Muscle layer of duodenum (tissue), 2 donors: ENCODE results near the gene ACADSB.

Source experiments
- H3K27ac ChIP-seq: one replicate; pipeline ENCODE4 v1.7.0; 2013; ENCODE audit warnings: mild to moderate bottlenecking, low read length
- H3K27me3 ChIP-seq: one replicate; pipeline ENCODE4 v1.7.0; 2013; ENCODE audit warnings: low read depth, mild to moderate bottlenecking, control low read depth, low read length
- H3K36me3 ChIP-seq, 2 donors: one replicate each; pipeline ENCODE4 v1.7.0; 2013; ENCODE audit warnings: low read length in 2 of 2, control low read depth in 1 of 2, mild to moderate bottlenecking in 1 of 2; ENCODE audit not compliant: insufficient read depth in 2 of 2, control insufficient read depth in 1 of 2
- H3K4me1 ChIP-seq, 2 donors: one replicate each; pipeline ENCODE4 v1.7.0; 2013; ENCODE audit warnings: low read length in 2 of 2, mild to moderate bottlenecking in 2 of 2, control low read depth in 1 of 2, moderate library complexity in 1 of 2; ENCODE audit not compliant: insufficient read depth in 2 of 2, control insufficient read depth in 1 of 2
- H3K4me3 ChIP-seq, 2 donors: one replicate each; pipeline ENCODE4 v1.7.0; 2013; ENCODE audit warnings: low read length in 2 of 2, low read depth in 1 of 2, mild to moderate bottlenecking in 1 of 2
- H3K9me3 ChIP-seq, 2 donors: one replicate each; pipeline ENCODE4 v1.7.0; 2013; ENCODE audit warnings: low read length in 2 of 2, control low read depth in 1 of 2, mild to moderate bottlenecking in 1 of 2; ENCODE audit not compliant: control insufficient read depth in 1 of 2
- donor health status: healthy.

The ACADSB gene

DNA sequence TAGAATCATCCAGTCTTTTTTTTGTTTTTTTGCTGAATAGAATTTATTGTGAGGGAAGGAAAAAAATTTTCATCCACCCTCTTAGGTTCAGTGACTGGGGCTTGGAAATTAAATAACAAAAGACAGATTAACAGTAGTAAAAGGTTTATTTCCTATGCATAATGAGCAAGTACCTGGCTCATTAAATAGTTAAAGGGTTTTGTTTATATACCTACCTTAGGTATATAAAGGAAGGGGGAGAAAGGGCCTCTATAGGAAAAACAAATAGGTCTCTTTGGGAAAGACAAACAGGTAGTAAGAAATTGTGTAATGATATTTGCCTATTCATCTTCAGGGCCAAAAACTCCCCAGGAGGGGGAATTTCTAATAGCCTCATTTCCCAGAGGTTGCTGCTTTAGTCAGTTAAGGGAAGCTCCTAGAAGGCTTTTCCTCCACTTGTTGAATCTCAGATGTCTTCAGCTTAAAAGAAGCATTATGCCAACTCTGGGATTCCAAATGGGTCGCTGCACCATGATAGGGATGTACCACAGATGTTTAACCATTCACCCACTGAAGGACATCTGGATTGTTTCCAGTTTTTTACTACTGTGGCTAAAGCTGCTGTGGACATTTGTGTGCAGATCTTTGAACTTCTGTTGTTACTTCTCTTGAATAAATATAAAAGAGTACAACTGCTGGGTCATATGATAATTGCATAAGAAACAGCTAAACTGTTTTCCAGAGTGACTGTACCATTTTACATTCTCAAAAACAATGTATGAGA, 11.3 kb downstream of the ACADSB start:
- H3K4me1 ChIP-seq: no peaks in the 10 kb centered on the region
- no peak overlapping the region for H3K27ac ChIP-seq
- H3K36me3 ChIP-seq: no peaks in the 10 kb centered on the region
- no peaks in the 10 kb centered on the region for H3K27me3 ChIP-seq
- H3K9me3 ChIP-seq: no peaks in the 10 kb centered on the region
- H3K4me3 ChIP-seq: no peak overlapping the region

DNA sequence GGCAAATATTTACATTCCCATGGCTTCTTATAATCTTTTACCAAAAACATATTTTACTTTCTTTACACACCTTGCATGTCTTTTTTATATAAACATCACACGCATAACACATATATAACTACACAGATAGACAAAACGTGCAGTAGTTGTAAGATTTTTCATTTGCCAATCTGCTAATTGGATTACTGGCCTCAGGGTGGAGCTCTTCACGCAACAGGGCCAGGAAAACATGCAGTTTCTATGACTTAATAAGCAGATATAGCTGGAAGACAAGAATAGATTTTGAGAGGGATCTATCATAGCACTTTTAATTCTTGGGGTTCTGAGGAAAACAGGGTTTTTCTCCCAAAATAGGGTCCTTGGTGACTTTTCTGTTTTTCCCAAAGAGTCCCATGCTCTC, 12.7 kb downstream of the ACADSB start:
- no peaks in the 10 kb centered on the region for H3K27me3 ChIP-seq
- no peak overlapping the region for H3K4me3 ChIP-seq
- H3K27ac ChIP-seq: no peak overlapping the region
- H3K4me1 ChIP-seq: no peaks in the 10 kb centered on the region
- no peaks in the 10 kb centered on the region for H3K9me3 ChIP-seq
- H3K36me3 ChIP-seq: no peaks in the 10 kb centered on the region

DNA sequence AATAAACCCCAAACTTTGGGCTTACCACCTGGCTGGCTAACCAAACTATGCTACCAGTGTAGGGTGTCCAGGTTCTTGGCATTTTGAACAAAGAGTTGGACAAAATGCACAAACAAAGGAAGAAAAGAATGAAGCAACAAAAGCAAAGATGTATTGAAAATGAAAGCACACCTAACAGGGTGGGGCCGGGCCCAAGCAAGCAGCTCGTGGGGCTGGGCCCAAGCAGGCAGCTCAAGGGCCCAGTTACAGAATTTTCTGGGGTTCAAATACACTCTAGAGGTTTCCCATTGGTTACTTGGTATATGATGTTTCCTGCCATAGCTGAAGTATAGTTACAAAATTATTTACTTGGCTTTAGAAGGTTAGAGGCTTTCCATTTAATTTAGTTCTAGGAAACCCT, 15.7 kb downstream of the ACADSB start:
- H3K27ac ChIP-seq: no peak overlapping the region
- H3K4me1 ChIP-seq: no peaks in the 10 kb centered on the region
- H3K27me3 ChIP-seq: no peaks in the 10 kb centered on the region
- H3K9me3 ChIP-seq: no peaks in the 10 kb centered on the region
- no peaks in the 10 kb centered on the region for H3K36me3 ChIP-seq
- no peak overlapping the region for H3K4me3 ChIP-seq

DNA sequence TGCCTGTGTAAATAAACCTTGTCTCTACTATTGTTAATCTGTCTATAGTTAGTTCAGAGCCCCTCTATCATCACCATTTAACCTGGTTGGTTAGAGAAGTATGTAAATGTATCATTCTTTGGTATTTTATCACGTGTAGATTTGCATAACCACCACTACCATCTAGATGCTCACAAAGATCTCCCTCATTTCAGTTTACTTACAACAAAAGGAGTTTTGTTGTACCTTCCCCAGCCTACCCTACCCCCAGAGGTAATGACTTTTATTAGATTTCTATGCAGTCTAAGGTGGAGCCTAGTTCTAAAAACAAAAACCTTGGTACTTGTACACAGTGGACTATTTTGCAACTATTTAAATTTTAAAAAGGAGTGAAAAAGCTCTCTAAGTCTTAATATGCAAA, 17.5 kb downstream of the ACADSB start:
- no peaks in the 10 kb centered on the region for H3K36me3 ChIP-seq
- H3K27ac ChIP-seq: no peak overlapping the region
- H3K9me3 ChIP-seq: no peaks in the 10 kb centered on the region
- no peaks in the 10 kb centered on the region for H3K27me3 ChIP-seq
- H3K4me1 ChIP-seq: no peaks in the 10 kb centered on the region
- H3K4me3 ChIP-seq: no peak overlapping the region

DNA sequence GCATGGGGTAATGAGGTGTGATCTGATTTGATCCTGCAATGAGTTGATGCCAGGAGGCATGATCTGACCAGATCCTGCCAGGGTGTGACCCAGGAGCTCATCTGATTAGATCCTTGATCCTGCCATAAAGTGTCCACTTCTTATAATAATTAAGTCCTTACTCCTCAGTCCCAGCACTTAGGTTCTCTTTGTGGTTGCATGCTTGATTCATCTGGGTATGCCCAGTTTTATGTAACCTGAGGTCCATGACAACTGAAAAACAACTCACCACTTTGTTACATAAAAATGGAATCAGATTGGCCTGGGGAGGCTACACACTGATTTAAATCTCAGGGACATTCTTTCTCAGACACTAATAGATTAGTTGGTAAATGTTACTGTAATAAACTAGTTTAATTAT, 19.1 kb downstream of the ACADSB start:
- no peak overlapping the region for H3K4me3 ChIP-seq
- no peaks in the 10 kb centered on the region for H3K36me3 ChIP-seq
- no peak overlapping the region for H3K27ac ChIP-seq
- no peaks in the 10 kb centered on the region for H3K9me3 ChIP-seq
- H3K27me3 ChIP-seq: no peaks in the 10 kb centered on the region
- H3K4me1 ChIP-seq: no peaks in the 10 kb centered on the region

DNA sequence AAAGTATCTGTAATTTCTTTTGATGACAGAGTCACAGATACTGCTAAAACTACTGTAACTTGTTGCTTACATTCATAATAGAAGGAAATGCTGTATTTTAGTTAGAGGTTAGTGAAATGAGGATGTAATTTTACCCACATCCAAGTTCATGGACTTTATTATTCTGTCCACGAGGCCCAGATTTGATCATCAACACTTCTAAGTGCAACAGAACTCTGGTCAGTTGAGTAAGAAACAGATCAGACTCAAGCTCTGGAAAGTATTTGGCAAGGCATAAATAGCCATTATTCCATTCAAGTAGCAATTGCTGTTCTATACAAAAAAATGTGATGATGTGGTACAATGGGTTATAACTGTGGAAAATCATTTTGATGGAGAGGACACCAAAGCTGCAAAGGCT, 22.3 kb downstream of the ACADSB start:
- no peak overlapping the region for H3K27ac ChIP-seq

DNA sequence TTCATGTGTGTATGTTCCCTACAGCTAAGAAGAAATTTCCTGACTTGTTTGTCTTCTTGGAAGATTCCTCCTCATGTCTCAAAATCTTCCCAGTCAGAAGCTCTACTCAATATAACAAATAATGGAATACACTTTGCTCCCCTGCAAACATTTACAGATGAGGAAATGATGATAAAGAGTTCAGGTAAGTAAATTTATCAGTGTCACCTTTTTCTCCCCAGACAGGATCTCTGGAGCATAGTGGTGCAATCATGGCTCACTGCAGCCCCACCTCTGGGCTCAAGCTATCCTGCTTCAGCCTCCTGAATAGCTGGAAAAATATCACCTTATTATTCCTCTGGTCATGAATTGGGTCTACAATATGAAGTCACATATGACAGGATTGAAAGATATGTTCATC, 25.5 kb downstream of the ACADSB start:
- H3K27me3 ChIP-seq: no peaks in the 10 kb centered on the region
- no peaks in the 10 kb centered on the region for H3K9me3 ChIP-seq
- H3K27ac ChIP-seq: no peak overlapping the region
- no peaks in the 10 kb centered on the region for H3K4me1 ChIP-seq
- H3K36me3 ChIP-seq: peaks cover 11 to 21% of the 10 kb centered on the region in 2 donors
- no peak overlapping the region for H3K4me3 ChIP-seq

More for the DNA sequence above, 22.3 kb downstream of the ACADSB start:
- H3K36me3 ChIP-seq: peaks cover 0 to 8% of the 10 kb centered on the region in 2 donors
- no peaks in the 10 kb centered on the region for H3K27me3 ChIP-seq
- no peaks in the 10 kb centered on the region for H3K4me1 ChIP-seq
- H3K4me3 ChIP-seq: no peak overlapping the region
- H3K9me3 ChIP-seq: no peaks in the 10 kb centered on the region

DNA sequence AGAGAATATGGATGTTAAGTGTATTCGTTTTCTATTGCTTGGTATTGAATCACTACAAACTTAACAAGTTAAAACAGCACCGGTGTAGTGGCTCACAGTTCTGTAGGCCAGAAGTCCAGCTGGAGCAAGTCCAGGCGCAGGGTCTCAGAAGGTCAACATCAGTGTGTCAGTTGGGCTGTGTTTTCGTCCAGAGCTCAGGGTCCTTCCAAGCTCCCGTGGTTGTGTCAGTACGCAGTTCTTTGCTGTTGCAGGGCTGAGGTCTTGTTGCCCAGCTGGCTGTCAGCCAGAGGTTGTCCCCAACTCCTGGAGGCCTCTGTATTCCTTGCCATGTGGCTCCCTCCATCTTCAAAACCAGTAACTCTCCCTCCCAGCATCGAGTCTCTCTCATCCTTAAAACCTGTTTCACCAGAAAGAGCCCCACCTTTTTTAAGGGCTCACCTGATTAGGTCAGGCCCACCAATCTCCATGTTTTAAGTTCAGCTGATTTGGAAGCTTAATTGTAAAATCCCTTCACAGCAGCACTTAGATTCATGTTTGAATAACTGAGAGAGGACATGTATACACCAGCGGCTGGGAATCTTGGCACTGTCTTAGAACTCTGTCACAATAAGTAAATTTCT, 26.8 kb downstream of the ACADSB start:
- H3K4me3 ChIP-seq: no peak overlapping the region
- H3K4me1 ChIP-seq: no peaks in the 10 kb centered on the region
- peaks cover 11 to 21% of the 10 kb centered on the region in 2 donors for H3K36me3 ChIP-seq
- H3K9me3 ChIP-seq: no peaks in the 10 kb centered on the region
- H3K27ac ChIP-seq: no peak overlapping the region
- H3K27me3 ChIP-seq: no peaks in the 10 kb centered on the region

DNA sequence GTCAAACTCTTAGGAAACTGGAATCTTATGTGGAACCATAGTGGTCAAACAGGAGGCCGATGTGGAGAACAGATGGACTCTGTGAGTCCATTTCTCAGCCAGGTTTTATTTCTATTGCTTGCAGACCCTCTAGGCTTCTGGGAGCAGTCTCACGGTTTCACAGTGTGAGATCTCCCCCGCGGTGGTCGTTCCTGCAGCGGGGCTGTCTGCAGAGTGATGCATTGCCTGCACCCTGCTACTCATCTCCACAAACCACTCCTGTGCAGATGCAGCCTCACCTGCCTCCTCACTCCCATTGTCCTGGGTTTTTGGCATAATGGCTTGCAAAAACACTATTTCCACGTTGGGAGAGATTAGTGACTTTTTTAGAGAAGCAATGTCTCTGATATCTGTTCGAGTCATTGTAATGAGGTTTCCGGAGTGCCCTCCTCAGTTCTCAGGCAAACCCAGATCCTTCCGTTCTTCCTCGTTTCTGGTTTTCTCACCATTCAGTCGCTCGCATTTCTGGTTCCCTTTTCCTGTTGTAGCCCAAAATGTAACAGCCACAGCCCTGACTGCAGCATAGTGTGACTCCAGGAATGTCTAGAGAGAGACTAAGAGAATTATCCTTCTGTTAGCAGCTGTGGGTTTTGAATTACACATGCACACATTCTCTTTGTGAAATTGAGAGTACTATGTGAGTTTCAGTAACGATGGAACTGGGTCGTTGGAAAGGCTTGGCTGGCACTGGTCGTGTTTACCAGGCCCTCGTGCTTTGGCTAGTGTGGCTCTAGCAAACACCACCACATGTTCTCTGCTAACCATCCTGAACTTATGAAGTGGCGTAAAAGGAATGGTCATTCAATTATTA, 30.2 kb downstream of the ACADSB start:
- Histone ChIP-seq H3K27ac (no peak overlapping the region), H3K4me3 (no peak overlapping the region), H3K27me3 (no peaks in the 10 kb centered on the region), H3K4me1 (no peaks in the 10 kb centered on the region), H3K9me3 (no peaks in the 10 kb centered on the region), H3K36me3 (peaks cover 17 to 24% of the 10 kb centered on the region in 2 donors)

DNA sequence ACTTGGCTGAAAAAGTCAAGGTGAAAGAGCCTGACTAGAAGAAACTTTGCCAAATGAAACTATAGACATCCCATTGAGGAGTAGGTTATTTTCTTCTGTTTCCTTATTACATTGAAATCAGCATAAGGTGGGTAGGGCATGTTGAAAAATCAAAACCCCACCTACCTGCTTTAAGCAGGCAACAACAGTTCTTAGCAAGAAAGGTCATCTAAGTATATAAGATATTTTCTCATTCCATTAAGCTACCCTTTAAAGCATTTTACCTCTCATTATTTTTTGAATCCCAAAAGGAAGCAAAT, 30.8 kb downstream of the ACADSB start:
- Histone ChIP-seq H3K27ac (no peak overlapping the region), H3K9me3 (no peaks in the 10 kb centered on the region), H3K27me3 (no peaks in the 10 kb centered on the region), H3K4me3 (no peak overlapping the region), H3K4me1 (no peaks in the 10 kb centered on the region), H3K36me3 (peaks cover 23 to 29% of the 10 kb centered on the region in 2 donors)

DNA sequence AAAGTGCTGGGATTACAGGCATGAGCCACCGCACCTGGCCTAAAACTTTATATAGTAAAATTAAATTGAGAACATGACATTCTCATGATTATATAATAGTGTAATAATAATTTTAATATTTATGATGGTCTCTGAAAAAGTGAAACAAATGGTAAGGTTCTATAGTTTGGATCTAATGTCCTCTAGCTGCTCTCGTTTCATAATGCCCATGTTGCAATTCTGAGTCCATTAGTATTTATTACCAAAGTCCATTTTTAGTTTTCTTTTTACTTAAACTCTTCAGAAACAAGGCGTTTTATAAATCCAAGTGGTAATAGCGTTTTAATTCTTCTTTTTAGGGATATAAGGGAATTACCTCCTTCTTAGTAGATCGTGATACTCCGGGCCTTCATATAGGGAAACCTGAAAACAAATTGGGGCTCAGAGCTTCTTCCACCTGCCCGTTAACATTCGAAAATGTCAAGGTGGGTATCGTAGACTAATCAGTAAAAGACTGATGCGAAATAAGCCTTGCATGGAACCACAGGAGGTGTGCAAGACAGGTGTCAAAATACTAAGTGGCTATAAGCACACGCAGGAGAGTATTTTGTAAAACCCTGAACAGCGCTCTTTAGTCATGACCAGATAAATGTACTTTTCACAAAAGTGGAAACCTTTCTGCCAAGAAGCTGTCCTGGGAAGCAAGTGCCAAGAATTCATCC, 34.1 kb downstream of the ACADSB start:
- Histone ChIP-seq H3K4me3 (no peak overlapping the region), H3K36me3 (peaks cover 26 to 28% of the 10 kb centered on the region in 2 donors), H3K4me1 (no peaks in the 10 kb centered on the region), H3K27ac (no peak overlapping the region), H3K27me3 (no peaks in the 10 kb centered on the region), H3K9me3 (no peaks in the 10 kb centered on the region)
